SHP77 (cell line): ENCODE measurements around the gene ATP5PD.

Experiments
- DNase-seq, 2 experiments: peaks; one replicate each; lab custom pipeline; 2025; lab: John Stamatoyannopoulos, UW

Gene ATP5PD

GRCh38 chr17:75046407-75047289 lies at the start of gene ATP5PD, which contains the start of gene KCTD2:
Gene ATP5PD, minus strand, starts transcription at chr17:75046969. Its CDS starts 4,319 bp downstream, at chr17:75042650.
Gene KCTD2, plus strand, starts transcription at chr17:75047225. Its CDS starts 26 bp downstream, at chr17:75047251.
- DNase-seq, result peak; percentile 98

- peak; percentile 58 to 83 for DNase-seq
These were observed 49.4 kb upstream of the ATP5PD start for GRCh38 chr17:75096082-75096625.

GRCh38 chr17:75094871-75095399 lies 48.2 kb upstream of the ATP5PD start:
- DNase-seq, result no peak

- no peak for DNase-seq
These were observed 46.9 kb upstream of the ATP5PD start for GRCh38 chr17:75093548-75094158.

GRCh38 chr17:75091855-75092327 lies 45.1 kb upstream of the ATP5PD start:
- DNase-seq, result no peak

- no peak for DNase-seq
These were observed 44.4 kb upstream of the ATP5PD start for GRCh38 chr17:75090871-75091854.

GRCh38 chr17:75088465-75089417 lies 42.0 kb upstream of the ATP5PD start:
- DNase-seq, result no peak

- no peak for DNase-seq
These were observed 41.0 kb upstream of the ATP5PD start, which contains the start of gene SLC16A5 for GRCh38 chr17:75087558-75088453. Gene SLC16A5, plus strand, starts transcription at chr17:75087954. Its CDS starts 5,683 bp downstream, at chr17:75093637.

- DNase-seq, result no peak
These were observed 40.4 kb upstream of the ATP5PD start for GRCh38 chr17:75087182-75087557.

- no peak for DNase-seq
These were observed 39.9 kb upstream of the ATP5PD start for GRCh38 chr17:75086496-75087181.

GRCh38 chr17:75084039-75084660 lies 37.4 kb upstream of the ATP5PD start:
- DNase-seq, result peak in 1 of 2 experiments; percentile 39

- DNase-seq, result no peak
These were observed 35.9 kb upstream of the ATP5PD start for GRCh38 chr17:75082683-75083082.

- no peak for DNase-seq
These were observed 35.1 kb upstream of the ATP5PD start for GRCh38 chr17:75081611-75082540.

- no peak for DNase-seq
These were observed 32.2 kb upstream of the ATP5PD start for GRCh38 chr17:75079023-75079373.

- no peak for DNase-seq
These were observed 31.7 kb upstream of the ATP5PD start for GRCh38 chr17:75078284-75079022.
